Spleen (tissue), 7 donors: Measurements from ENCODE around the gene TNFRSF25.

Experiments used
- CTCF ChIP-seq, 11 experiments: fragments of 200-600 bp in 7 of 11; fragments of 450-650 bp in 4 of 11; sonication (generic) in 4 of 11; IDR thresholded peaks in 8 of 11; conservative IDR thresholded peaks in 3 of 11; 1 replicate in 7 of 11; 2 replicates in 4 of 11; pipeline versions ENCODE4 v1.4.0 to v1.8.0; 2016 to 2021; ENCODE audit warnings: antibody characterized with exemption in 11 of 11, inconsistent platforms in 4 of 11, mild to moderate bottlenecking in 1 of 11
- POLR2A ChIP-seq, 3 donors: fragments of 450-650 bp; IDR thresholded peaks; one replicate each; pipeline ENCODE4 v1.5.1; 2017; ENCODE audit warnings: antibody characterized with exemption in 3 of 3, mild to moderate bottlenecking in 1 of 3
- POLR2AphosphoS5 ChIP-seq, 3 donors: sonication (generic); formaldehyde crosslinking; IDR thresholded peaks; one replicate each; pipeline ENCODE4 v1.5.1; 2017; ENCODE audit warnings: antibody characterized with exemption in 3 of 3
- donor health status: DM: no; HTN: no; CAD: no; lungs with moderate emphysema.
- donor health status: DM: no; HTN: no; CAD: no.
- donor health status: DM: no; HTN: no; CAD: no.

- TF ChIP-seq CTCF (IDR thresholded peaks at IDR 0.05 in 8 of 11, conservative IDR thresholded peaks at IDR 0.05 in 3 of 11): no peak
- TF ChIP-seq POLR2A (IDR thresholded peaks at IDR 0.05): no peak
- no peak for TF ChIP-seq POLR2AphosphoS5 (IDR thresholded peaks at IDR 0.05)
Measured at GRCh38 chr1:6461051-6461530, 4.9 kb downstream of the TNFRSF25 start.
